Middle frontal gyrus (tissue), 1 donor: Measurements from ENCODE around the gene C4orf50.
"Not testable (repeated sequence)": the region's sequence is repeated elsewhere in the genome, so short reads cannot be mapped to it uniquely, and the experiment has no call there.

ENCODE experiments used
- DNase-seq: peaks from one replicate; pipeline ENCODE4 v3.0.0-alpha.2; 2015; ENCODE audit warnings: low spot score; ENCODE audit errors: extremely low spot score

The C4orf50 gene

GRCh38 chr4:5946653-5947052 lies 71.6 kb downstream of the C4orf50 start:
- DNase-seq, result not testable (repeated sequence)

DNA sequence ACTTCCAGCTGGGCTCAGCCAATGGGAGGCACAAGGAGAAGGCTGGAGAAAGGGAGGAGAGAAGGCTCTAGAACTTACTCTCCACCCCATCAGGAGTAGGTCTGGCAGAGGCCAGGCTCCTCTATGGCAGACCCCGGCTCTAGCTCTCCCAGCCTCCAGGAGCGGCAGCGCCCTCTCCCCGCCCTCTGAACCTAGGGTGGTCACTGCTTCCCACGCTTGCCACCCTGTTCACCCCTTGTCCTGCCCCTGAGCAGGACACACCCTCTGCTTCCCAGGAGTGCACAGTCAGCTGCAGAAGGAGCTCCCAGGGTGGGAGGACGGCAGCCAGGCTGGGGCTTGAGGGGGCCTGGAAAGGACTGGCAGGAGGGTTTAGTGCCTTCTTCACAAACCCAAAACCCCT lies 72.3 kb downstream of the C4orf50 start:
- DNase-seq, result no peak

DNA sequence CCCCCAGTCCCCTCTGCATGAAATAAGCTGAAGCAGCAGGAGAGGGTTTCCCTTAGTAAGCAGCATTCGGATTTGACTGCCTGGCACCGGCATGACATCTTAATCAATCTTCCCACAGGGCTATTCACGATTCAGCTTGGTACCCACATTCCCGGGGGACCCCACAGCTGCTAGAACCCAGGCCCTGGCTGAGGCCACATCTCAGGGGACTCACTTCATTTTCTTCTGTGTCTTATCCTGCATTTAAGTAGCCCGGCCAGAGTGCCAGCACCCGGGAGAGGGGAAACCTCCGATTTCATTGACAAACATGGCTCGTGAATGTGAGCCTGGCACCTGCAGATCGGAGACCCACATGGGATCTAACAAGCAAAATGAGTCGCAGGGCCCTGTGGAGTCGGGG lies 73.1 kb downstream of the C4orf50 start:
- DNase-seq, result no peak

GRCh38 chr4:5943561-5943960 lies 74.7 kb downstream of the C4orf50 start:
- no peak for DNase-seq

DNA sequence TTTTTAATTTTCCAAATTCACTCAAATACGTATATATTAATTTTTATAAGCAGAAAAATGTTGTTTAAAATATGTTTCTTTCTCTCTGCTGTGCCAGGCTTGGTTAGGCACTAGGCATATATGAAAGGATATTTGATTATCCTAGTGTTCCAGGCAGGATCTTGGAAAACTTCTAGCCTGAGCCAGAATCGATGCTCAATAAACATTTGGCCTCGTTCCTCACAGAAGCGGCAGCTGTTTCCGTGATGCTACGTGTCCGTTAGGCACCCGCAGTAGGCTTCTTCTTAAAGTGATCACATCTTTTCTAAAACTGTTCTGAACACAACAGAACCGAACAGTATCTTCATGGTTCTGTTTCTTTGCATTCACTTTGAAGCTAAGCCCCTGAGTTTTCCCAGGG lies 75.3 kb downstream of the C4orf50 start:
- DNase-seq, result no peak

- DNase-seq, result no peak
These were observed 76.6 kb downstream of the C4orf50 start for GRCh38 chr4:5941601-5942000.

- DNase-seq, result no peak
These were observed 77.6 kb downstream of the C4orf50 start for GRCh38 chr4:5940470-5941203.

DNA sequence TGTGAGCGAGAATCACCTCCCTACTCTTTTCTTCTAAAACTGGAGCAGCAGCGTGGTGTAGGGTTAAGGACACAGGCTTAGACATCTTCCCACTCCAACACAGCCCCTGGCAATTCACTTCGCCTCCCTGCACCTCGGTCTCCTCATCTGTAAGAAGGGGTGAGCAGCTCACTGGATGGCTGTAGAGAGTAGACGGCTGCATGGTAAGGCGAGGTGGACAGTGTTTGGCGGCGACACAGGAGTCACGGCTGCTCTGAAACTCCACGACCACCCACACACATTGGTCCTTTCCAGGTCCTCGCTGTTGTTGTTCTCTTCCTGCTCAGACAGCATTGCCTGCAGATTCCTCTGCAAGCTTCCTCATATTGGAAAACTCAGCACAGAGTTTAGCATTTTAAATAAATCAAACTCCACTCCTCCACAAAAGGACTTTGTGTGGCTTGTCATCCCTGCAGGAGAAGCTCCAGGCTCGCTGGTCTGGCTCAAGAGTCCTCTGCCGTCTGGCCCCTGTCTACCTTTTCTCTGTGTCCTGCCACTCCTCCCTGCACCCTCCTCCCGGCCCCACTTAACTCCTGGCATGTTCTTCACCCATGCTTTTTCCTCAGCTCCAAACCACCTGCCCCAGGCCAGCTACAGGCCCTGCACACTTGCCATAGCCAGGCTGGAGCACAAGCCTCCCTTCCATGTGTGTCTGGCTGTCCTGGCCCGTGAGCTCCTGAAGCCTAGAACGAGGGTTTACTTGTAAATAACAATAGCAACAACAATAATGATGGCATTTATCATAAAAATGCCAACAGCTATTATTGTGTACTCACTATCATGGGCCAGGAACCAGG lies 84.0 kb downstream of the C4orf50 start:
- no peak for DNase-seq

- DNase-seq, result no peak
These were observed 85.1 kb downstream of the C4orf50 start for GRCh38 chr4:5933116-5933515.

DNA sequence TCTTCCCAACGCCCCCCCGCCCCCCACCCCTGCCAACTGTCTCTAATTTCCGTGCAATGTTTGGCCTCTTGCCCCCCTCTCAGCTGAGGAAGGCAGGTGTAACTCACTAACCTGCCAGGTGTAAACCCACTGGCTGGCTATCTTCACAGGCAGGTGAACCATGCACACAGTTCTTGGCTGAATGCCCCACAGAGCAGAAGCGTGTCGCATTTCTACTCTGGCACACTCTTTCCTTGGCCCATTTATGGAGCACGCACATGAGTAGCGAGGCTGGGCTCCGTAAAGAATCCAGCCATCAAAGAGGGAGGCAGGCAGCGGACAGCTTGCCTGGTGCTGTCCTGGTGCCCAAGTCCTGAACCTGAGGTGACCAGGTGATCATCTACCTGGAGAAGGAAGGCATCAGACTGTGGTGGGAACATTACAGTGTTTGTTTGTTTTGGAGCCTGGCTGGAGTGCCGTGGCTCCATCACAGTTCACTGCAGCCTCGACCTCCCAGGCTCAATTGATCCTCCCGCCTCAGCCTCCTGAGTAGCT lies 86.1 kb downstream of the C4orf50 start:
- DNase-seq, result no peak

DNA sequence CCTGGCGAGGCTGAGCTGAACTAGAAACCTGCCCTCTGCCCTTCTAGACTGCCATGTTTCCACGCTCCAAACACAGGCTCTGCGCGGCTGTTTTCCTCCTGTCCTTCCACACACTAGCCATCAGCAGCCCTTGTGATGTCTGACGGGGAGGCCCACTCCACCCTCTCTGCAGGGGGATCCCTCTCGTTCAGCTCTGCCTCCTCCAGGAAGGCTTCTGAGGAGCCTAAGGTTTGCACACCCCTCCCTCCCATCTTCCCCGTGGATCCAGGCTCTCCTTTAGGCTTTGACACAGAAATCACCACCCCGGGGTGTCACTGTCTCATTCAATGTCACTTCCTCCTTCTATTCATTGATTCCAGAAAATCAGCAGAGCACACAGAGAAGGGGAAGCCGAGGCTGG lies 86.7 kb downstream of the C4orf50 start:
- DNase-seq, result no peak

DNA sequence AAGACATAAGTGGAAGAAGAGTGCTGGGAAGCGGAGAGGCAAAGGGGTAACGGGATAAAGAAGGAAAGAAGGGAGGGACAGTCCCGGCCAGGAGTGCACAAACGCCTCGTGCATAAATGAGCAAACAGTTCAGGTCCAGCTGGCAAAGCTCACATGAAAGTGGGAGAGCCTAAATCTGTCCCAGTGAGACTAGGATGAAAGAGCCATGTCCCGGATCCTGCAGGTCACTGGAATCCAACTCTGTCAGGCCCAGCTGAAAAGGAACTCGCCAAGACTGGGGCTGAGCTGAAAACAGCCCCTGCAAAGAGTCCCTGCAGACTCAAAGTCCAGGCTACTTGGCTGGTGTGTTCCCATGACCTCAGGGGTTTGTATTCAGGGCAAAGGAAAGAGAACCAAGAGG lies 87.4 kb downstream of the C4orf50 start:
- DNase-seq, result no peak

DNA sequence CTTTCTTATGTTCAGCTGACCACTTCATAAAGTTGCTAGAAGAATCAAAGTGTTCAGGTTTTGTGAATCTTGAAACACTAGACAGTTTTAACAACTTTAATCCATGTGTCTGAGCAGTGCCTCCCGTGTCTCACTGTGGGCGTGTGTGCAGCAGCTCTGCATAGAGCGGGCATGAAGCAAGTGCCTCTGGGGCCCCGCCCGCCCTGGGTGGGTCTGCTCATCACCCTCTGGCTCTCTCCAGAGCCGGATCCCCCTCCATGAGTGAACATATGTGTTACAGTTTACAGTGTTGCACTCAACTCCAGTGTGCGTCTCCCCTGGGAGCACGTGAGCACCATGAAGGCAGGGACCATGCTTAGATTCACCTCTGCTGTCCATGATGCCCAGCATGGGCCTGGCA lies 87.8 kb downstream of the C4orf50 start:
- DNase-seq, result no peak

- no peak for DNase-seq
These were observed 89.3 kb downstream of the C4orf50 start for GRCh38 chr4:5928844-5929420.

GRCh38 chr4:5928274-5928673 lies 90.0 kb downstream of the C4orf50 start:
- no peak for DNase-seq

- no peak for DNase-seq
These were observed 90.5 kb downstream of the C4orf50 start for GRCh38 chr4:5927747-5928146.

GRCh38 chr4:5927116-5927515 lies 91.1 kb downstream of the C4orf50 start:
- no peak for DNase-seq

- DNase-seq, result no peak
These were observed 91.6 kb downstream of the C4orf50 start for GRCh38 chr4:5926598-5926997.

GRCh38 chr4:5925419-5926200 lies 92.6 kb downstream of the C4orf50 start:
- DNase-seq, result no peak

DNA sequence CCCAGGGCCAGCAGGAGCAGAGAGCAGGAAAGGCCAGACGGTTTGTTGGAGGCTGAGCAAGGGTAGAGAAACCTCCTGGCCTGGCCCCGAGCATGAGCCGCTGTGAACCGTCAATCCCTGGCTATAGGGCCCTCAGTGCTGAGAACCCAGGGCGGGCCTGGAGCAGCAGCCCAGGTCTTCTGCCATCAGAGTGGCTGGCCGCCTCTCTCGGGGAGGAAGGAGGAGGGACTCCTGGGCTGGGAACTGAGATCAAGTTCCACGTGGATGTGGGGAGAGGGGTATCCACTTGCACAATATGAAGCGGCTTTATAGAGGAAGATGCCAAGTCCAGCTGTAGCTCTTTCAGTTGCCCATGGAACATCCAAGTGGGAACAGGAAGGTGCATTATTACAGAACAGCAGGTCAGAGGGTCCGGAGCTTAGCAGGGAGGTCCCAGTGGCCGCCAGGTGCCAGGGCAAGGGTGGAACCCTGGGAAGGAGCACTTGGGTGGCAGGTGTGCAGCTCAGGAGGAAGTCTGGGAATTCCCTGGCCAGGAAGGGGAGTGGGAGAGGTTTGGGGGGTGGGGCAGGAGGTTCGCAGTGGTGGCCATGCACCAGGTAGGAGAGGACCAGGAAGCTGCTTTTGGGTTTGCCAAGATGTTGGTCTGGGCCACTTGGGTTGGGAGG lies 93.6 kb downstream of the C4orf50 start:
- no peak for DNase-seq

- no peak for DNase-seq
These were observed 94.9 kb downstream of the C4orf50 start for GRCh38 chr4:5923376-5923775.
